ENCODE measurements around the gene NTHL1. TPM values are rescaled to one million over a fixed set of nuclear protein-coding genes. Genes with fewer than 3 reads are reported as not detected.
A peak's percentile ranks its signal among the peaks of the same experiment; 100 is the strongest.

The NTHL1 gene
- total and polyA plus RNA-seq, 2 donors (not counting 3 experiments of a cell fraction or from before 2014, with no cell fraction given), result 39.8 to 65.8 TPM

- Histone ChIP-seq H3K4me1 (ENCODE audit: control insufficient read depth, extremely low read depth, insufficient read depth, low read length) (peaks cover 41% of the 10 kb centered on the region), H3K27ac (ENCODE audit: insufficient read depth, low read depth, low read length) (peak within 1 kb of the TSS; percentile 86), H4K20me1 (replicated peaks; ENCODE audit: control insufficient read depth, extremely low read depth, insufficient read depth, low read length) (no peaks in the 10 kb centered on the region), H3K9me3 (replicated peaks; ENCODE audit: control insufficient read depth, insufficient read depth, low read length) (no peaks in the 10 kb centered on the region), H3K9ac (replicated peaks; ENCODE audit: extremely low read depth, insufficient read depth, low read length) (peak within 1 kb of the TSS; percentile 93), H3K9me1 (replicated peaks; ENCODE audit: control insufficient read depth, extremely low read depth, insufficient read depth, low read length) (no peaks in the 10 kb centered on the region), H3K27me3 (ENCODE audit: control insufficient read depth in 2 of 2, insufficient read depth in 2 of 2, low read length in 2 of 2) (no peaks in the 10 kb centered on the region), H3K79me2 (ENCODE audit: control insufficient read depth, insufficient read depth, low read length) (peaks cover 48% of the 10 kb centered on the region), H3K4me2 (ENCODE audit: insufficient read depth, low read length) (peak within 1 kb of the TSS; percentile 92), H2AFZ (ENCODE audit: low read depth, low read length) (peak within 1 kb of the TSS; percentile 45), H3K4me3 (replicated peaks in 1 of 3; ENCODE audit: insufficient read depth in 1 of 3, low read depth in 1 of 3, low read length in 3 of 3) (peak within 1 kb of the TSS; percentile 72 to 85 (median 76)), H3K36me3 (ENCODE audit: control insufficient read depth in 2 of 2, extremely low read depth in 1 of 2, insufficient read depth in 2 of 2, low read length in 2 of 2) (no peaks in the 10 kb centered on the region)
- CTCF ChIA-PET, result interaction anchor here (2.7 kb wide), 1 partner anchor 131 kb away, joined by 28 read pairs; no protein-coding TSS in a partner anchor
- TF ChIP-seq MYC (IDR thresholded peaks at IDR 0.05; ENCODE audit: low read depth, low read length), result peak; percentile 86
- no peak for TF ChIP-seq EZH2 (IDR thresholded peaks at IDR 0.05; ENCODE audit: borderline replicate concordance, low read depth, low read length, severe bottlenecking)
- no peak for TF ChIP-seq FOS (IDR thresholded peaks at IDR 0.05; ENCODE audit: borderline replicate concordance, insufficient read depth, low read length)
- TF ChIP-seq POLR2A (IDR thresholded peaks at IDR 0.05; ENCODE audit: low read depth, low read length), result peak; percentile 94
- no peak for TF ChIP-seq GATA2 (IDR thresholded peaks at IDR 0.05; ENCODE audit: insufficient read depth, insufficient read length, low read depth, low read length)
- TF ChIP-seq, protein P1, sequence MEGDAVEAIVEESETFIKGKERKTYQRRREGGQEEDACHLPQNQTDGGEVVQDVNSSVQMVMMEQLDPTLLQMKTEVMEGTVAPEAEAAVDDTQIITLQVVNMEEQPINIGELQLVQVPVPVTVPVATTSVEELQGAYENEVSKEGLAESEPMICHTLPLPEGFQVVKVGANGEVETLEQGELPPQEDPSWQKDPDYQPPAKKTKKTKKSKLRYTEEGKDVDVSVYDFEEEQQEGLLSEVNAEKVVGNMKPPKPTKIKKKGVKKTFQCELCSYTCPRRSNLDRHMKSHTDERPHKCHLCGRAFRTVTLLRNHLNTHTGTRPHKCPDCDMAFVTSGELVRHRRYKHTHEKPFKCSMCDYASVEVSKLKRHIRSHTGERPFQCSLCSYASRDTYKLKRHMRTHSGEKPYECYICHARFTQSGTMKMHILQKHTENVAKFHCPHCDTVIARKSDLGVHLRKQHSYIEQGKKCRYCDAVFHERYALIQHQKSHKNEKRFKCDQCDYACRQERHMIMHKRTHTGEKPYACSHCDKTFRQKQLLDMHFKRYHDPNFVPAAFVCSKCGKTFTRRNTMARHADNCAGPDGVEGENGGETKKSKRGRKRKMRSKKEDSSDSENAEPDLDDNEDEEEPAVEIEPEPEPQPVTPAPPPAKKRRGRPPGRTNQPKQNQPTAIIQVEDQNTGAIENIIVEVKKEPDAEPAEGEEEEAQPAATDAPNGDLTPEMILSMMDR (IDR thresholded peaks at IDR 0.05; ENCODE audit: extremely low read depth in 1 of 2, insufficient read depth in 1 of 2, low read depth in 1 of 2, low read length in 2 of 2), result no peak
- TF ChIP-seq JUN (IDR thresholded peaks at IDR 0.05; ENCODE audit: borderline replicate concordance, insufficient read depth, insufficient read length, low read depth), result no peak
- peak; percentile 89 for TF ChIP-seq MAX (IDR thresholded peaks at IDR 0.05; ENCODE audit: insufficient read depth, insufficient read length)
- TF ChIP-seq POLR2AphosphoS5 (IDR thresholded peaks at IDR 0.05; ENCODE audit: insufficient read depth, low read depth, low read length), result peak; percentile 96
- intact Hi-C loops (cut with micrococcal nuclease) (loop anchor here (2.0 kb wide), 1 partner anchor 45 kb away; the partner anchor contains the start of gene RPS2), dilution Hi-C loops (cut with MboI; ENCODE audit: extremely low pct_ligation_motif_present, low sequenced_read_pairs) (no loop called here)
- peak; percentile 92 for FAIRE-seq
- TSS peak; percentile 95 for BruUV-seq (replicated peaks)
- peak; percentile 72 for DNase-seq (ENCODE audit: low read depth, low spot score)
- POLR2A ChIA-PET, result no interaction called here
Measured at GRCh38 chr16:2009791-2010510, 37.7 kb downstream of the NTHL1 start, which contains the start of gene ZNF598. Gene ZNF598, minus strand, starts transcription at chr16:2009821.

Measured in endothelial cell of umbilical vein (primary cell).